H1 (cell line): Measurements from ENCODE around the gene AGPAT3. TPM values are rescaled to one million over a fixed set of nuclear protein-coding genes. Genes with fewer than 3 reads are reported as not detected.

Experiments
- EGR1 ChIP-seq: IDR thresholded peaks from 2 replicates; pipeline ENCODE4 v1.6.1; 2011; ENCODE audit warnings: low read depth, low read length, borderline replicate concordance
- RBBP5 ChIP-seq: IDR thresholded peaks from 2 replicates; pipeline ENCODE4 v1.7.1; 2012; ENCODE audit warnings: low read depth, mild to moderate bottlenecking, inconsistent platforms, low read length, moderate library complexity, borderline replicate concordance
- SP2 ChIP-seq: IDR thresholded peaks from 2 replicates; pipeline ENCODE4 v1.6.1; 2012; ENCODE audit warnings: mild to moderate bottlenecking, low read length, inconsistent platforms
- polyA plus RNA-seq, 7 experiments: library from polyadenylated mRNA; depleted of rRNA in 3 of 7; stranded (reverse) in 5 of 7; unstranded in 2 of 7; fragments of >200 nt in 5 of 7; fragments of 200-250 nt in 2 of 7; gene quantifications; 1 replicate in 5 of 7; 2 replicates in 1 of 7; 4 replicates in 1 of 7; pipeline versions ENCODE4 v1.2.1 to v1.2.3, GENCODE V29; 2011 to 2013; ENCODE audit warnings: missing spikeins in 2 of 7, mixed read lengths in 2 of 7
- total RNA-seq: library from RNA; stranded (reverse); fragmentation: NEBNext Ultra II Directional; extraction: Animal tissue kit (Norgen Biotek cat#: 25700); gene quantifications from 2 replicates; pipeline ENCODE4 v1.2.1, GENCODE V29; 2021

The AGPAT3 gene
- total and polyA plus RNA-seq, 2 of the 8 experiments (the other 6 are each of a cell fraction or from before 2014, with no cell fraction given) = 5.8 to 7.3 TPM

DNA sequence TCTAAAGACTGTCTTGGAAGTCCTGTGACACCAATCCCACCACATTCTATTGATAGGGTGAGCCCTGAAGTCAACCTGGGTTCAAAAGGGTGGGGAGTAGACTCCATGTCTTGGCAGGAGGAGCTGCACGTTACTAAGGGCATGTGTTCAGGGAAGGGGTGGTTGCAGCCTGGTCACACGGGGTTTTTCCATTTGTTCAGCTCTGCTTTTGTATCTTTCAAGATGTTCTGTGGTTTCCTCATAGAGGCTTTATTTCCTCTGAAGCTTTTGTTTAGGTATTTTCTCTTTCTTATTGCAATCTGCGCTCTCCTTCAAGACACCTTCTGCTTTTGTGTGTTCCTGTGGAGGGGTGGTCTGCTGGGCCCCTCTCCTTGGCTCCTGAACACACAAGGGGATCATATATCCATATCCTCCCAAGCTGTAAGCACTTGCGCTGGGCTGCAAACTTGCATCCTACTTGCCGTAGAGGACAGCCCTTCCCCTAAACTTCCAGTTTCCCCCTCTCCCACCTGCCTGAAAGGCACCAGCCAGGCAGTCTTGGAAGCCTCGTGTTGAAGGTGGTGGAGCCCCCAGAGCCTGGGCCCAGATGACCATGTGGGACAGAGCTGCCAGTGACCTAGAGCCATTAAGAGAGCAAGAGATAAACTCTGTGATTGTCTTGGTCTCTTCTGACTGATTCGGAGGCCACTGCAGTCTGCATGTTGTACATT, 84.6 kb downstream of the AGPAT3 start (continued):
- TF ChIP-seq SP2 (no peak), EGR1 (no peak), RBBP5 (no peak)
